CD4-positive, alpha-beta T cell treated with Interferon gamma for 1 hour (primary cell): ENCODE measurements around the gene TMEM107.

Experiments
- DNase-seq: peaks from one replicate; pipeline ENCODE4 v3.0.0-alpha.2; 2020

Gene TMEM107

DNA sequence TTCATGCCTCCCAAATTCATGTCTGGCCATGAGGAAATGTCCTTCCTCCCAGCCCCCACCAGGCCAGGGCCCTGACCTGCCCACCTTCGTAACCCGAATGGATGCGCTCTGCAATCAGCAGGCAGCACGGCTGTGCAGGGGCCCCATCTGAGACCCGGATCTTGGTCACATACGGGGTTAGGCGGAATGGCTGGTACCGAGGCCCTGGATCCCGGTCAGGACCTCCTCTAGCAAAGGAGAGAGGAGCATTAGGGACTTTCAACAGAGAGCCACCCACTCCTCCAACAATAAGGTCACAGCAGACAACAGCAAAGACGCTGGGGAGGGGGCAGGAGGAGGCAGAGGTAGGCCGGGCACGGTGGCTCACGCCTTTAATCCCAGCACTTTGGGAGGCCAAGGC, 27.6 kb downstream of the TMEM107 start:
- no peak for DNase-seq

DNA sequence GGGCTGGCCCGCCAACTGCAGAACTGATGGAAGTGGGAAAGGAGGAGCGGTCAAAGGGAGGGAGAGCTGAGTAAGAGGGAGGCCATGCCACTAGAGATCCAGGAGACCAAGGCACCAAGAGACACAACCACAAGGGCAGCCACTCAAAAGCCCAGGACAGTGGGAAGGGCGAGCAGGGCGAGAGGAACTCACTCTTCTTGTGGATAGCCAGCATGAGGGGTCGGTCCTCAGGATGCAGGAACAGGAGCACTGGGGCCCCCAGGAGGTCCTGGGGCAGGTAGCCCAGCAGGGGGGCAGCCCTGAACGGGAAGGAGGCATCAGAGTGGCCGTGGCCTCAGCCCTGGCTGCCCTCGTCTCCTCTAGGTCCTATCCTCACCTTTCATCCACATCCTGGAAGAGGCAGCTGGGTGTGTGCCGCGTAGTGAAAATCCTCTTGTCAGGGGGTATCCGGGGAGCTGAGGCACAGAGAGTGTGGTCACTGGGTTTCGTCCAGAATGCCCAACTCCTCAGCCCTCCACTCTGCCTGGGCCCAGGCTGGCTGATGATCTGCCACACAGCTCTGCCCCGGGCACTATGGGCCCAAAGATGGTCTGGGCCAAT, 28.3 kb downstream of the TMEM107 start:
- no peak for DNase-seq

DNA sequence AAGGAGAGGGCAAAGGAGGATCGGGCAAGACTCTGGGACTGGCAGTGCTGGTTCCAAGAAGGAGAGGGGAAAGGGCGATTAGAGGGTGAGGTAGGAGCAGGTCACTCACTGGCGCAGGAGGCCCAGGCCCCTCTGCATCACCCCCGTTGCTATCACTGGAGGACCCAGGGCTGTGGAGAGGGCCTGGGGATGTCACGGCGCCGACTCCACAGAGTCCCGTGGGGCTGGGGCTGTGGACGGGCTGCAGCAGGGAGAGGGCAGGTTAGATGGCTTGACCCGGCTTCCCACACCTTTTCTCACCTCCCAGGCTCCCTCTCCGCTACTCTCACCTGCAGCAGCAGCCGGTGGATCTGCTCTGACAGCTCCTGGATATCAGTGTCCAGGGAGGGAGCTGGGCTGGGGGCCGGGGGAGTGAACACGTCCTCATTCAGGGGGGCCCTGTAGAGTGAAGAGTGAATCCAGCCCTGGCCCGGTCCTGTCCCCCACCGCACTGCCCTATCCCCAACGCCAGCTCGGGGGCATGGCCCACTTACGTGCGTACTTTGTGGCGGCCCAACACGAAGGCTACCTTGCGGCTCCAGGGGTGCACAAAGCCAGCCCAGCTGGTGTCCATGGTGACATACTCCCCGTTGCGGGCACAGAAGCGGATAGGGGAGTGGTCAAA, 28.9 kb downstream of the TMEM107 start:
- no peak for DNase-seq

DNA sequence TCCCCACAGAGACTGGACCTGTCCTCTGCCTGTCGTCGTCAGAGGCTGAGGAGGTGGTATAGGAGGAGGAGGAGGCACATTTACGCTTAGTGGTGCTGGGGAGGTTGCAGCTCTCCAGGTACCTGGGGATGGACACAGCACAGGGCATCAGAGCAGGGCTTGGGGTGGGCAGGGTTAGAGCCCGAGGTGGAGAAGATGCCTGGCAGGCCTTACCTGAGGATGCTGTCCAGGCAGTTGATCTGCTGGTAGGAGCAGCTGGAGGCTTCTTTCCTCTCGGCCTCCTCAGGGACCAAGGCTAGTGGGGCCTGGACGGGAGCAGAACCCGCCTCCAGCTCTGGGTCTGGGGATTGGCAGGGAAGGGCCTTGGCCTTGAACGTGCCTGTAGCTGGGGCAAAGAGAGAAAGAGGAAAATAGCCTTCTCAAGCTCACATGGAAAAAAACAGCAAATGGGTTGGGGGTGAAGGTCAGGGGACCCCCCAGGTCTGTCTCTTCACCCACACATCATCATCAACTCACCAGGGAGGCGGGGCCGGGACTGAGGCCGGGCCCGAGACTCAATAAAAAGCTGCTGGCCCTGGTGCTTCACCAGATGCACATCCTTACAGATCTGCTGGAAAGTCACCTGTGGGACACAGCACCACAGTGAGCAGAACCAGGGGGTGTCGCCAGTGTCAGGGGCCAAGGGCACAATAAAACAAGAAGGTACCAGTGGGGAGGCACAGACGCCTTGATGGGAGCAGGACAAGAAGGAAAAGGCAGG, 29.6 kb downstream of the TMEM107 start:
- no peak for DNase-seq

DNA sequence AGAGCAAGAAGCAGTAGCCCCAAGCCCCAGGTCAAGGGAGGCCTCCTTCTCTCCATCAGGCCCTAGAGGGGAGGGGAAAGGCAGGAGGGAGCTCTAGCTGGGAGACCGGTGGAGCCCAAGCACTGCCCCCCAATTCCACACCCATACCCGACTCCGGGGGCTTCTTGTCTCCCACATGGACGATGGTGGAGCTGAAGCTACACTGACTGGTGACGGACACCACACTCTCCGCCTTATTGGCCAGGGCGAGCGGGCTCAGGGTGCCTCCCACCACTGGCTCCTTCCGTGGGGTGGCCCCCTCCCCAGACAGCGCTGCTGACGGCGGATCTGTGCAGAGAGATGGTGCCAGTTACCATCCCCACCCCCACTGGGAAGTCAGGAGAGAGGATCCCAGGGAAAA, 30.4 kb downstream of the TMEM107 start:
- no peak for DNase-seq

DNA sequence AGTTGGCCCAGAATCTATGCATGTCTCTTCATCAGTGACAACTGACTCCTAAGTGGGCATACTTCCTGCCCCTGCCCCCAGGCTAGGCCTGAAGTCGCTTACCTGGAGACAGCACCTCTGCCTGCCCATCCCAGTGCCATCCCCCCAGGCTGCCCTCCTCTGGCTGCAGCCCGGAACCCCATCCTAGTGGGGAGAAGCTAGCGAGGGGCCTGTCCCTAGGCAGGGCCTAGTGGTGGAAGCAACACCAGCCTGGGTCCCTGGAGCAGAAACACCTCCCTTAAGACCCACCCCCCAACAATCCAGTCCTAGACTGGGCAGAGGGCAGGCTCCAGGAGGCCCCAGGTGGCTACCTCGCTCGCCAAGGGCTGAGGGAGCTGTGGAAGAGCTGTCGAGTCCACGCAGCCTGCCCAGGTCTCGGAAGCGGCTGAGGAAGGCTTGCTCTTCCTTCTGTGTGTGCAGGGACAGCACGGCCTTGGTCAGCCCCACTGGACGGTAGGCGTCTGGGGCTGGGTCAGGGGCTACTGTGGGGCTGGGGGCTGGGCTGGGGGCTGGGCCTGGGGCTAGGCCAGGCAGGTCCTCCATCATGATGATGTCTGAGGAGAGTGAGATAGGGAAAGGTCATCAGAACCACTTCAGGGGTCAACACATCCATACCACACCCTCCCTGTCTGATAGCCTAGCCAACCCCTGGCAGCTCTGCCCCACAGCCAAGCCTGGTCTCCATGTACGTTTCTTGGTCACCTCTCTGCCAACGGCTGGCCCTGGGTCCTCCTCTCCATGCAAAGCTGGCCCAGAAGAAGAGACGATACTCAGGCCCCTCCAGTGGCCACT, 31.6 kb downstream of the TMEM107 start:
- no peak for DNase-seq

DNA sequence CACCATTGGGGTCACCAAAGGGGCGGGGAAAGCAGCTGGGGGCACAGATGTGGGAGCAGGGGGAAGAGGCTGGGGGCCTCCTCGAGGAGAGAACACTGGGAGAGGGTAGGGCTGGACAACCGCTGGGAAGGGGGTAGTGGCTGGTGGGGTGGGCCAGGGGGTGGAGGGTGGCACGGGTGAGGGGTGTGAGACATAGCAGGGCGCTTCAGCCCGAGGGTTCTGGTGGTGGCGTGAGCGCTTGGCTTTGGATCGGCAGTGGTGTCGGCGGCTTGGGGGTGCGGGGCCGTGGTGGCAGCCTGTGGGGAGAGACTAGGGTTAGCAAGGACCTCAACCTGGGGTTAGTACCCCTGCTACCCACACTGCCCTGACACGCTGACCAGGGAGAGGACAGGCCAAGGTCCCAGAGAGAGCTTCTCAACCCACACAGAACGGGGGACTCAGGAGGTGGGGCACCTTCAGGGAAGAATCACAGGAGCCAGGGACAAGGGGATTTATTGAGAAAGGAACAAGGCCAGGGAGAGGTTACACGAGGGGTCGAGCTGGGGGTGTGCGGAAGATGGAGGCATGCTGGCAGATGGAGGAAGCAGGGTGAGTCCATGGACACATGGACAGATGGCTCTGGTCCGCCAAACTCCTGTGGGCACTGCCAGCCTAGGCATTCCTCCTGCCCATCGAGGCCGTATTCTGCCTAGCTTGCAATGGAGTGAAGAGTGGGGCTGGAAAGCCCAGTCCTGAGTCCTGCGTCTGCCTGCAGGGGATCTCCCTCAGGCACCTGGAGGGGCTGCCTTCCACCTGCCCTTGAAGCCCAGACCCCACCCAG, 32.4 kb downstream of the TMEM107 start:
- DNase-seq: no peak

DNA sequence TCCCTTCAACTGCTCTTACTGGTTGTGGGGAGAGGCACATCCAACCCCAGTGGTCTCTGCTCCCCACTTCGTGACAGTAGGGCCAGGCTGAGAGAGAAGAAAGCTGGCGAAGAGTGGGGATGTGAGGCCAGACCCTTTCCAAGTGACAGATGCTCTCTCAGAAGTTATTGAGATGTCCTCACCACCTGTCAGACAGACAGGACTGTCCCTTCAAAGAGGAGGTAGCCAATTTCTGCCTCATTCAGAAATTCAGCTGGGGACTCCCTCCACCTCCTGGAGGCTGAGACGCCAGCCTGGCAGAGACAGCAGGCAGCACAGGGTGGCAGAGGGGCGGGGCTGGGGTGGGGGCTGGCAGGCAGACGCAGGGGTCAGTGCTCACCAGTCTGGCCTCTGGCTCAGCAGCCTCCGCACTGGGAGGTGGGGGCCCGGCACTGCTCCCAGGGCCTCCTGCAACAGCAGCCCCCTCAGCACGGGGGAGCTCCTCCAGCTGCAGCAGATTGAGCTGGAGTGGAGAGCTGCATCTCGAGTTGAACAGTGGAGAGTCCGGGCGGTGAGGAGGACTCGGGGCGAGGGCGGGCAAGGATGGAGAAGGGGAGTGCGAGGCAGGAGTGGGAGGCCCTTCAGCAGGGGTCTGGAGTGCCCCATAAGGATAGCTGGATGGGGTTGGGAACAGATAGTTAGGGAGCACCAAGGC, 33.1 kb downstream of the TMEM107 start:
- no peak for DNase-seq

DNA sequence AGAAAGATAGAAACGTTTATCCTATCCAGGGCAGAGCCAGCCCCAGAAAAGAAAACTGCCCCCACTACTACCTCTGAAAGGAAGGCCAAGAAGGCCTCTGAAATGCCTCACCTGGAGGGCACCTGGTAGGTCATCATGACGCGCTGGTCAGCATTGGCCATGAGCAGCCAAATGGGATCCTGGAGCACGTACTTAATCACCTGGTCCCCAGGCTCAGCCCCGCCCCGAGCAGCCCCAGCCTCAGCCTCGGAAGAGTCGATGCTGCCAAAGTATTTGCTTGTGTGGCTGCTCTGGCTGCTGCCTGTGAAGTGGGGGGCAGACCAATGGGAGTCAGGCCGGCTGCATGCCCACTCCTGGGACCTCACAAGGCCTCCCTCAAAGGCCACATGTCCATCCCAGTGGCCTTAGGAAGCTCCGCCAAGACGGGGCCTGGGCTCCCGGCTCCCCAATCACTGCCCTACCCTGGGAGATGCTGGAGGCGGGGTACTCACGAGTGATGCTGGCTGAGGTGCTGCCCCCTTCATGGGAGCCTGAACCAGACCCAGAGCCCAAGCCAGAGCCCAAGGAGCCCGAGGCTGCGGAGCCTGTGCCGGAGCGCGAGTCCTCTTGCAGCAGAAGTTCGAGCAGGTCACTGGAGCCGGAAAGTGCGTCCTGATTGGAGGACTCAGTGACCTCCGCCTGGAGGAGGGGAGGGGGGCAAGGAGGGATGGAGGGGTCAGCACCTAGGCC, 33.9 kb downstream of the TMEM107 start:
- DNase-seq: no peak

DNA sequence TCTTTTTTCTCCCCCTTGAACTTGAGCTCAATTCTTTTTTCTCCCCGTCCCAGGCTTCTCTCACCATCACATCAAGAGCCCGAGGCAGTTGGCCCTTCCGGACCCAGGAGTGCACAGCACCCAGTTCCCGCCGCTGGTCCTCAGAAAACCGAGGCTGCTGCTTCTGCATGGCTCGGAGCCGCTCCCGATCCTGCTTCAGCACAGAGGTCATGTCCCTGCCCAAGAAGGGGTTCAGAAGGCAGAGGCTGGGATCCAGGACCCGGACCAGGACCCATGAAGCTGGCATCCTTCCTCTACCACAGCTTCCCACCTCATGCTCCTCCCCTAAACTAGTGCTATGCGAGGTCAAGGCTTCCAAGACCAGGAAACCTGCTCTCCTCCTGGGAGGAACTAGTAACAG, 34.4 kb downstream of the TMEM107 start:
- DNase-seq: no peak

DNA sequence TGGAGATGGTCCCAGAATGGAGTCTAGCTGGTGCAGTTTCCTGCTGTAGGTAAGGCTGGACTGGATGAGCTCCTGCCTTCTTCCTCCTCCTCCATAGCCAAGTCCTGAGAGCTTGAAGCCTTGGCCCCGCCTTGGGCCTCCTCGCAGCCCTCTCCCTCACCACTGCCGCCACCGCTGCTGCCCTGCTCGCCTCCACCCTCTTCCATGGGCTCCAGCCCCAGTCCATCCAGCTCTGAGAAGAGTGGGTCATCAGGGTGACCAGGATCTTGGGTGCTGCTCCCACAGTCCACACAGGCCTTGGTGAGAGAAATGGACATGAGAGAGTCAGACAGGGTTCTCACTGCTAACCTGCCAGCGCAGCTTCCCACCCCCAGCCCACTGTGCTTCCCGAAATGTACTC, 35.1 kb downstream of the TMEM107 start:
- DNase-seq: no peak

DNA sequence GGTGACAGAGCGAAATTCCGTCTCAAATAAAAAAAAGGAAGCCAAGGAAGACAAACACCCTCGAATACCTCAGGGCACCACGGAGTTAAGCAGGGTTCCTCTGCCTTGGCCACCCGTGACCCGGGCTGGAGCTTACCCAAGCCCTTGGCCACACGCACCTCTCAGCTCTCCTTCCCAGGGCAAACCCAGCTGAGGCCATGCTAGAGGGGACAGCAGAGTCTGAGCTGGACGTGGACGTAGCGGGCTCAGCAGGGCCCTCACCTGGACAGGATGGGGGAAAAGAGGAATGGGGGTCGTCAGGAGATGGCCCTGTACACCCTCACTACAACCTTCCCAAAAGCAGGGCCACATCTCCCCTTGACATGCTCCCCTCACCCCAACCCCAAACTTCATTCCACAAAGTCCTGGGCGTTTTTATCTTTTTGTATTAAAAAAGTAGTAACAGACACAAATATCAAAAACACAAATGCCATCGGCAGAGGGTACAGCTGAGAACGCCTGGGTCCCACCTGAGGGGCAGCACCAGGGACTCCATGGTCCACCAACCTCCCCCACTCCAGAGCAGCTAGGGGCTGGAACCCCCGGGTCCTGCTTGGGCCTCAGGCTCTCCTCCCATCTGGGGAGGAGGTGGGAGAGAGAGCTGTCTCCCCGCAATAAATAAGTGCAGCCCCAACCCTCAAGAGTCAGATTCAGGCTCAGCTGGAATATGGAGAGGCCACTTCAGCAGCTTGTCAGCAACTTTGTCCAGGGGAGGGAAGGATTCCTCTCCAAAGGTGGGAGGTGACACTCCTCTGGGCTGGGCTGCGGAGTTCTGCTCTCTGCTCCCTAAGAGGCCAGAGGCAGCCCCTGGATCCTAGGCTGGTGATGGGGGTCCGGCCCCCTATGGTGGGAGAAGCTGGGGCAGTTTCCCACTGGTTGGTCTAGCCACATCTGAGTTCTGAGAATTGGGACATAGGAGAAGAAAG, 35.8 kb downstream of the TMEM107 start:
- DNase-seq: no peak

DNA sequence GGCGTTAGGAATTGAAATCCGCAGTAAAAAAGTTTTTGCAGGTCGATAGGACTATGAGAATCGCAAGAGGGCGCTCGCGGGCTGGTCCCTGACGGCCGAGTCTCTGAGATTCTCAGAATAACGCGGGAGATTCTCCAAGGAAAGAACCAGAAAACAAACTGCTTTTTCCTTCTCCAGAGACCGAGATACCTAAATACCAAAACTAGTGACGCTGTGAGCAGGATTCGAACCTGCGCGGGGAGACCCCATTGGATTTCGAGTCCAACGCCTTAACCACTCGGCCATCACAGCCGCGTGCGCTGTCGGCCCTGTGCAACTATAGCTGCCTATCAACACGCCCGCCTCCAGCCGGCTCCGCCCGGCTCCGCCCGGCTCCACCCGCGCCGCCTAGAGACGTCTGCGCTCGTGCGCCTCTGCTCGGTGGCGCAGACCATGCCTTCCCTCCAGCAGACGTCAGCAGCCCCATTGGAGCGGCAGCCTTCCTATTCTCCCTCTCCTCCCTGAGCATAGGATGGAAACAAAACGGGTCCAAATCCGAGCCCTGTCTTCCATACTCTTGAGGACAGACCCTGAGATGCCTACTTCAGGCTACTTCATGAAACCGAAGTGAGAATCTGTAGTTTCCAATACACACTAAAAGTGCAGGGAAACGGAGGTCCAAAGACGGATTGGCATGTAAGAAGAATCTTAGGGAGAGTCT, 37.4 kb downstream of the TMEM107 start:
- DNase-seq: peak; percentile 96

DNA sequence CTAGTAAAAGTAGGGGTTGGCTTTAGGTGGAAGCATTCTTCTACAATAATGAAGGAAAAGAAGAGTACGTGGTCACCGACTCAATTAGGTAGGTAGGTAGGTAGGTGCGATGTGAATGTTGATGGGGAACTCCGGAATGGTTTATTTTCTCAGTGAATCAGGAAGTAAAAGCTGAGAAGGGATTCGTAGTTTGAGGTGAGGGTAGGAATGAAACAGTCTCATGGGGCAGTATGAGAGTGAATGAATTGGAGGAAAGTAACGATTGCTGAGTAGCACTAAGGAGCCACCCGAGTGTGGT, 37.9 kb downstream of the TMEM107 start:
- DNase-seq: no peak

DNA sequence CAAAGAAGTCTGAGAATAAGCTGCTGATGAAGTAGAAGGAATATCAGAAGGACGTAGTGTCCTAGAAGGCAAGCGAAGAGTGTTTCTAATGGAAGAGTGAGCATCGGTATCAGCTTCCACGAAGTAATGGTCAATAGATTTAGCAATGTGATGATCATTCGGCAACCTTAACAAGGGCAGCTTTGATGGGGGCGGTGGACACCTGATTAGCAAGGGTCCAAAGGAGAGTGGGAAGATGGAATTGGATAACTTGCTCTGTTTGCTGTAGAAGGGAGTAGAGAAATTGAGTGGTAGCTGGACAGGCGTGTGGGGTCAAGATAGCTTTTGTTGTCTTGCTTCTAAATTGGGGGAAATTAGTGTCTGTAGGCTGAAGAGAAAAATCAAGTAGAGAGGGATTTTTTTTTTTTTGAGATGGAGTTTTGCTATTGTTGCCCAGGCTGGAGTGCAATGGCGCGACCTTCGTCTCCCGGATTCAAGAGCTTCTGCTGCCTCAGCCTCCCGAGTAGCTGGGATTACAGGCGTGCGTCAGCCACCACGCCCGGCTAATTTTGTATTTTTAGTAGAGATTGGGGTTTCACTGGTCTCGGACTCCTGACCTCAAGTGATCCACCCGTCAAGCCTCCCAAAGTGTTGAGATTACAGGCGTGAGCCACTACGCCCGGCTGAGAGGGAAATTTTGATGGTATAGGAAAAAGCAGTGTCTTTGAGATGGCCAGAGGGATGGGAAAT, 38.4 kb downstream of the TMEM107 start:
- DNase-seq: no peak

DNA sequence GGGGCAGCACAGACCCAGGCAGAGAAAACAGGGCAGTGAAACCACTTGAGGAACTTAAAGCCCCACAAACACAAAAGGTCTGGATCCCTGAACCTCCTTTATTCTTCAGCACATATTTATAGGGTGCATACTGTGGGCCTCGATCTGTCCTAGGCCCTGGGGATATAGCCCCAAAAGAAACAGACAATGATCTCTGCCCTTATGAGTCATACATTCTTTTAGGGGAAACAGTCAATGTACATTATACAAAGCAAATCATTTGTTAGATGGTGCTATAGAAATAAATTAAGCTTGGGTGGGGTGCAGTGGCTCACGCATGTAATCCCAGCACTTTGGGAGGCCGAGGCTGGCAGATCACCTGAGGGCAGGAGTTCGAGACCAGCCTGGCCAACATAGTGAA, 42.2 kb downstream of the TMEM107 start:
- no peak for DNase-seq

DNA sequence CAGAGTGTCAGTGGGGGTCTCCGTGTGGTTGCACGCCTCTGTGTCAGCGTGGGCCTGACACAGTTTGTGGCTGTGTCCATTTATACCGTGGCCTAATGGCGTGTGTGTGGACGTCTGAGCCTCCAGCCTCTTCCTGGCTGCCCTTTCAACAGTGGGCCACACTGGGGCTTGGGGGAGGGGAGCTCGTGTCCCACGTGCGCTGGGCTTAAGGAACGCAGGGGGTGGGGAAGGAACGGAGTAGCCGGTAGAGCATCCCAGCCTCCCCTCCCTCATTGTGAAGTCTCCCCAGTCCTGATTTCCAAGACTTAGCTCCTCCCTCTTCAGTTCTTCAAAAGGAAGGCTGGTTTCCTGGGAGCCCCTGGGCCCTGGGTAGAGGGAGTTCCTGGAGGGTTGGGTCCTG, 42.8 kb downstream of the TMEM107 start:
- no peak for DNase-seq

DNA sequence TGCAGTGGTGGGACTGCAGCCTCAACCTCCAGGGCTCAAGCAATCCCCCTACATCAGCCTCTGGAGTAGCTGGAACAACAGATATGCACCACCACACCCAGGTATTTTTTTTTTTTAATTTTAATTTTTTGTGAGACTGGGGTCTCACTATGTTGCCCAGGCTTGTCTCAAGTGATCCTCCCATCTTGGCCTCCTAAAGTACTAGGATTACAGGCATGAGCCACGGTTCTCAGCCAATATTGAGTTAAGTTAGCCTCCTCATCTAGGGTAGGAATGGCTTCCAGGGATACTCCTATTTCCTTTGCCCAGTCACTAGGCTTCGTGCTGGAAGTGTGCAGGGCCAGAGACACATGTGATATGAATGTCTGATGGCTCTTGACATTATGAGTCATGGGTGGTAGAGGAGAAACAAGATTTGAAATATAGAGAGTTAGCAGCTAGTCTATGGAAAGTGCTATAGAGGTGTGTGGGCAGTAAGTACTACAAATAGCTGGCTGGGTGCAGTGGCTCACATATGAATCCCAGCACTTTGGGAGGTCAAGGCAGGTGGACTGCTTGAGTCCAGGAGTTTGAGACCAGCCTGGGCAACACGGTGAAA, 44.2 kb downstream of the TMEM107 start:
- DNase-seq: no peak
